Choroid plexus epithelial cell (primary cell): Measurements from ENCODE around the gene RTP2.

Experiments used
- DNase-seq: peaks from one replicate; pipeline ENCODE4 v3.0.0-alpha.2; 2010; ENCODE audit warnings: low read depth
- H3K4me3 ChIP-seq: 2 replicates; pipeline ENCODE4 v1.5.1; 2011; ENCODE audit warnings: low read depth, mild to moderate bottlenecking, control low read depth, low read length, moderate library complexity
- CTCF ChIP-seq: conservative IDR thresholded peaks from 2 replicates; pipeline ENCODE4 v1.5.1; 2011; ENCODE audit warnings: low read depth, mild to moderate bottlenecking, control low read depth, inconsistent platforms, low read length, moderate library complexity

The RTP2 gene

DNA sequence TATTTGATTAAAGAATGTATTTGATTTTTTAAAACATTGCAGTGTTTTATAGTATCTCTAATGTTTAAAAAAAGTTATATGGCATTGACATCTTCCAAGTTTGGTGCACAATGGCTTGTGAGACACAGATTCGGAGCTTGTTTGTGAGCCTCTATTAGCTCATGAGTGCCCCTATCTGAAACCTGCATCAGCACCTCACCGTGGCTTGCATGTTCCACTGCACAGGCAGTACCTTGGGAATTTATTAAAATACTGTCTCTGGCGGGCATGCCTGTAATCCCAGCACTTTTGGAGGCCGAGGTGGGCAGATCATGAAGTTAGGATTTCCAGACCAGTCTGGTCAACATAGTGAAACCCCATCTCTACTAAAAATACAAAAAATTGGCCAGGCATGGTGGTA lies 6.8 kb upstream of the RTP2 start:
- H3K4me3 ChIP-seq = no peak overlapping the region
- peak; percentile 43 for TF ChIP-seq CTCF
- no peak for DNase-seq

GRCh38 chr3:187708696-187709095 lies 6.3 kb upstream of the RTP2 start:
- TF ChIP-seq CTCF = no peak

GRCh38 chr3:187706971-187707370 lies 4.6 kb upstream of the RTP2 start:
- no peak for TF ChIP-seq CTCF

More at GRCh38 chr3:187708696-187709095, 6.3 kb upstream of the RTP2 start:
- H3K4me3 ChIP-seq = no peak overlapping the region
- DNase-seq = no peak

DNA sequence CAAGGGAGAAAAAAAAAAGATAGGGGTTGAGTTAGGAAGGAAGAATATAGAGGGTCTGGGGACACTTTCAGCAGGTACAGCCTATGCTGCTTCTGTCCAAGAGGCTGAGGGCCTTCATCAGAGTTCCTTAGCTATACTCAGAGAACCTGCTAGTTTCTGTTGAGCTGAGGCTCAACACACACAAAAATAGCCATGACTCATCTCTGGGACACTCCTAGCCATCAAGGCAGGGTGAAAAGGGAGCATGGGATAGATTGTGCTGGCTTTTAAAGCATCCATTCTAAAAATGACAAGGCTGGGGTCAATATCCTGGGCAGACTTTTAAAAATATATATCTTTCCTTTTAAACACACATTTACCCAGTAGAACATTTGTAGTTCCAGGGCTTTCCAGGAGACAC lies 2.8 kb upstream of the RTP2 start:
- TF ChIP-seq CTCF = no peak
- no peak for DNase-seq
- no peak overlapping the region for H3K4me3 ChIP-seq

More at GRCh38 chr3:187706971-187707370, 4.6 kb upstream of the RTP2 start:
- no peak overlapping the region for H3K4me3 ChIP-seq
- no peak for DNase-seq

GRCh38 chr3:187700249-187700648 lies 2.1 kb downstream of the RTP2 start:
- no peak overlapping the region for H3K4me3 ChIP-seq
- no peak for DNase-seq
- TF ChIP-seq CTCF = no peak

DNA sequence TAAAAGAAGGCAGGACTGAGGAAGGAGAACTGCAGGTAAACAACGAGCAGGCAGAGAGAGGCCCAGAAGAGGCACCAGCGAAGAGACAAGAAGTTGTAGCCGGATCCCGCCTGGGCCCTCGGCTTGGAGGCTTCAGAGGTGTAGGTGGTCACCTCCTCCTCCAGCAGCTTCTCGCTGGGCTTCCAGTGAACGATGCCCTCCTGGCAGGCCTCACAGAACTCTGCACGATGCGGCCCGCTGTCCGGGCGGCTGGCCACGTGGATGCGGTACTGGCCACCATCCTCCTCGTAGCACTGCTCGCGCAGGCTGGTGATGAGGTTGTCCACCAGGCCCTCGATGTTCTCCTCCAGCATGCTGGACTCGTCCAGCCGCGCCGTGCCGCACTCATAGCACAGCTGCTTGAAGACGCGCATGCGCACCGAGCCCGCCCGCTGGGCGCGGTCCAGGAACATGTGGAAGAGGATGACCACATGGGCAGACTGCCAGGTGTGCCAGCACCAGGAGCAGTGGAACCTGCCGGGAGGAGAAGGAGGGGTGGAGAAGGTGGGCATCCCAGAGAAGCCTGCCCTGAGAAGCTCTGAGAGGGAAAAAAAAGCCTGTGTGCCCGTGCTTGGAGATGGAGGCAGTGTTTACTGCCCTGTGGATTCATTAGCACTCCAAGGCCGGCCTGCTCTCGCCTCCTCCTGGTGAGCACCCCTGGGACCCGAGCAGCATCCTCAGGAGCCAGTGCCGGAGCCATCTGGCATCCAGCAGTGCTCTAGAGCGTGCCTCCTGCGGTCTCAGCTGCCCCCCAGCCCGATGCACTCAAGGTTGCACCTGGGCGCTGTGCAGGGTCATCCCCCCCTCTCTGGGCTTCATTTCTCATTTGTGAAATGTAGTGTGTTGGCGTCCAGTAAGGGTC lies 3.6 kb downstream of the RTP2 start:
- no peak for TF ChIP-seq CTCF
- H3K4me3 ChIP-seq = no peak overlapping the region
- no peak for DNase-seq

DNA sequence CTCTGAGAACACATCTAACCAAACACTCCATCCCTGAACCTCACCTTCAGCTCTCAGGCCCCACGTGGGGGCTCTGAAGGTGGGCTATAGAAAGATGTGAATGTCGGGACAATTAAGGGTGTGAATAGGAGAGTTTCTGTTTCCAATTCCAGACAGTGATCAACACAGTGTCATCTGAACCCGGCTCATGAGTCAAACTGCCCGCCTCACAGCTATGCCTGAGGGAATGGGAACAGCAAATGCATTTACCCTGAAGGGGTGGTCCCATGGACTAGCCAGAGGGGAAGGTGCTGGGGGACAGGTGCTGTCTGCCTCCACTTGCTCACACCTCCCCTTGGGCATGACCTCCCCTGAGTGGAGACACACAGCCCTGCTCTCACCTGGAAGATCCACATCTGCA lies 6.3 kb downstream of the RTP2 start:
- no peak for TF ChIP-seq CTCF
- no peak for DNase-seq
- no peak overlapping the region for H3K4me3 ChIP-seq
